Measurements from ENCODE around the gene MGAT1. TPM values are rescaled to one million over a fixed set of nuclear protein-coding genes. Genes with fewer than 3 reads are reported as not detected.

Gene MGAT1
- total RNA-seq, 1 donor from 2014 or later = 67.0 TPM

DNA sequence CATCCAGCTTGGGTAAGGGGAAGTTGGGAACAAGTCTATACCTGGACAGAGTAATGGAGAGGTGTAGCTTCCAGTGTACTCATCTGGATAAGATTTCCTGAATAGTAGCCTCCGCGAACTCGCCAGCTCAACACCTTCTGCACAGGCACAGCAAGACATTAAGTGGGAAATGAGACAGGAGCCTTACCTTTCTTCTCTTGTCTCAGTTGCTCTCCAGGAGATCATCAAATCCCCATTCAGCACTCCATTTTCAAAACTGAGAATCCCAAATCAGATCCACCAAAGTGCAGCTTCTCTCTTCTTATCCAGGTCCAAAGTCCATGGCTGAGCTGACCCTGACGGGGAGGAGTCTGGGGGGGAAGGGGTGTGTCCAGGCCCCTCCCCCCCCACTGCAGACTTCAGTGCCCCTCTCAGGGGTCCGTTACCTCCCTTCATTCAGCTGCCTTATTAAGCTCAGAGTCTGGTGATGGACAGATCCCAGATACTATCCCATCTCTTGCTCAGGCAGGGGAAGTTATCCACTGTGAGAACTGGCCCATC, 5.9 kb upstream of the MGAT1 start:
- intact Hi-C loops (cut with micrococcal nuclease) = no loop called here
- DNase-seq = no peak
- ATAC-seq = no peak

DNA sequence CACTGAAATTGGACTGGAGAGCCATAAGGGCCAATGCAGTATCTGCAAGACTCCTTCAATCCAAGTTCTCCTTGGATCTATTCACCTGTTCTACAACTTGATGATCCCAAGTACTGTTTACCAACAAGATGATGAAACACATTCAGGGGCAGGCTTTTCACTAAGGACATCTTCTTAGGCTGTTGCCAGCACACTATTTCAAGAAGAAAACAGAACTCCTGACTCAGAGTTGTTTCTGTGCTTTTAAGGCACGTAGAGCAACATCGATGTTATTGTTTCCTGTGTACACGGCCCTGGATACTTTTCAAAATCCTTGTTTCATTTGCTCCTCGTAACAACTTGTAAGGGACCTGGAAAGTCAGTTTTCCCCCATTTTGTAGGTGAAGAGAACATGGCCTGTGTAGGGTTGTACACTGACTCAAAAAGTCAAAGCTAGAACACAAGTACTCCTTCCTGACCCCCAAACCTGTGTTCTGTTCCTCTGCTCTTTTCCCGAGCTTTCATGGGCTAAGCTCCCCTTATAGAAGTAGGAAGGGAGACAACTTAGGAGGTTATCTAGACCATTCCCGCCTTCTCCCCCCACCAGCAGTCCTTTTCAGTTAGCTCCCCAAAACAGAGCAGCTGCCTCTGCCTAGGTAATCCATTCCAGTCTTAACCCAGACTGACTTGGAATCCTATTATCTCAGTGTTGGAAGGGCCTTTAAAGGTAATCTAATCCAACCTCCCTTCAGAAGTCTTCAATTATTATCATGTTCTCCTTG, 5.2 kb upstream of the MGAT1 start:
- ATAC-seq (no peak), DNase-seq (no peak)
- intact Hi-C loops (cut with micrococcal nuclease) = no loop called here

- intact Hi-C loops (cut with micrococcal nuclease) = no loop called here
- ATAC-seq = no peak
Observed at GRCh38 chr5:180807046-180807445, 4.4 kb upstream of the MGAT1 start.

DNA sequence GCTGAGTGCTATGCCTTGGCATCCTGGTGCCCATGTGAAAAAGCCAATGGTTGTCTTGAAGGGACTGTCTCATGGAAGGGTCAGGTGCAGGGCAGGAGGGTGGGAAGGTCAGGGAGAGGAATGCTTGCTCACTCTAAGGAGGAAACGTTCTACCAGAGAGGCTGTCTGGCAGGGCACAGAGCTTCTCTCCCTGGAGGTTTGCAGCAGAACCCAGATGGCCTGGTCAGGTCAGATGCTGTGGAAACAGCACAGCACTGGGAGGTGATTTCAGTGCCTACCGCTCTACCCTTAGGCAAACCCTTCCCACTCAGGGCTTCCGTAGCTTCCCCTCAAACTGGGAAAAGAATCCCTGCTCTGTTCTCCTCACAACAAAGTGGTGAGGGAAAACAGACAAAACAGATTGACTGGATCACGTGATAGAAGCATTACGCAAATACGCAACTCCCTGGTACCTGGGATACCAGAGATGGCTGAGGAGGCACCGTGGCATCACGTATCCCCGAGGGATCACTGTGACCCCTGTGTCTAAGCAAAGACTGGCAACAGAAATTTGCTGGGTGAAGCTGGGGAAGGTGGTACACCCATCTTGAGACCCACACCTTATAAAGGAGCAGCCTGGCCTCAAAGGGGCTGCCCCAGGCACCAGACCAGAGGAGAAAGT, 3.9 kb upstream of the MGAT1 start:
- ATAC-seq (no peak), DNase-seq (no peak)
- intact Hi-C loops (cut with micrococcal nuclease) = no loop called here

More at GRCh38 chr5:180807046-180807445, 4.4 kb upstream of the MGAT1 start:
- DNase-seq = no peak

DNA sequence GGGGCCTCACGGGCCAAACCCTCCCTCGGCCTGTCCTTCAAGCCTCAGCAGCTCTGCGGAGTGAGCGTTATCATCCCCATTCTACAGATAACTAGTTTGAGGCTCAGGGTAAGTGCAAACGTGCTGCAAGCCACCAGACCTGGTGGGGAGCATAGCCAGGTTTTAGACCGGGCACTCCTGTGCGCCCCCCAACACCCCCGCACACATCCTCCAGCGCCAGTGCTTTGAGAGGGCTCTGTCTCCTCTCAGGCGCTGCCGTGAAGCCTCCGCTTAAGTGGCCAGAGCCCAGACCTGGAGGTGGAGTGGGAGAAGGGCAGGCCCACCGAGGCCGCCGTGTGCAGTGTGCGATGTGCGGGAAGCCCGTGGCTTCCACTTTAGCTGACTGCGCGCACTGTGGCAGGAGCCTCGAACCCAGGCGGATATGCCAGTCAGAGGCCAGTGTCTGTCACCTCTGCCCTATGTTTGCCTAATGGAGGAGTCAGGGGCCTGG, 1.6 kb upstream of the MGAT1 start:
- ATAC-seq (no peak), DNase-seq (no peak)

DNA sequence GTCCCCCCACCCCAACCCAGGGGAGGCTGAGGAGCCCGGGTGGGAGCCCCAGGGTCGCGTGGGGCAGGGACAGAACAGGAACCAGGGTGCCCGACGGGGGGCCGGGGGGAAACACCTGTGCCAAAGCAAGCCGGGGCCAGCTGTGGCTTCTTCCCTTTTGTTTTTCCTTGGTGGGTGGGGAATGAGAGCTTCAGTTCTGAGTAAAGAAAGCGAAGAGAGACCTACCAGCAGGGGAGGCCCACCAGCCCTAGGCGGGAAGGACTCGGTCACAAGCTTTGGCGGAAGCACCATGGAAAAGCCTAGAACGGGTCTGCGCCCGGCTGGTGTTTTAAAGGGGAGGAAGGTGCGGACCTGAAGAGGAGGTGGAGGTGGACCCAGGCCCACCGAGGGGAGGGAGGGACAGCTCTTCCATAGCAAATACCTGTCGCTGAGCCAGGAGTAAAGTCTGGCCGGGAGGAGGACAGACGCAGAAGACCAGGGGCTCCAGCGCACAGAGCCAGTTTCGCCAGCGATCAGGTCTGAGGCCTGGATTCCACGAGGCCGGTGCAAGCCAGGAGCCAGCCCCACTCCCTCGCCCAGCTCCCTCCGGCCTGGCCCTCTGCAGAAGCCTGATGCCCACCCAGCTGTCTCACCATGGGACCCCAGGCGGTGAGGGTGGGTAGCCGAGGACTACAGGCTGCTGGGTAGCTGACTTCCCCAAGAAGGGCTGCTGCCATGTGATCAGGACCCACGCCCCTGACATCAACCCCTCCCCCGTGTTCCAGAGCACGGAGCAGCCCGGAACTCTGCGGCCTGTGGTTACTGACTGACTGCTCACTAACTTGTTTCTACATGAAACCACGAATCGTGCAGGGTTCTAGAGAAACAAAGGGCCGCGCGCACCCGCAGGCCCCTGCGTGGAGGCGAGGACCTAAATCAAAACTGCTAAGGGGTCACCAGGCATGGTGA, 849 bp upstream of the MGAT1 start:
- ATAC-seq (peak; percentile 42), DNase-seq (peak; percentile 81)
- intact Hi-C loops (cut with micrococcal nuclease) = no loop called here

More for the DNA sequence above, 1.6 kb upstream of the MGAT1 start:
- intact Hi-C loops (cut with micrococcal nuclease) = no loop called here

- DNase-seq (no peak), ATAC-seq (peak; percentile 7)
- intact Hi-C loops (cut with micrococcal nuclease) = no loop called here
Observed at GRCh38 chr5:180801596-180802324, 846 bp downstream of the MGAT1 start.

DNA sequence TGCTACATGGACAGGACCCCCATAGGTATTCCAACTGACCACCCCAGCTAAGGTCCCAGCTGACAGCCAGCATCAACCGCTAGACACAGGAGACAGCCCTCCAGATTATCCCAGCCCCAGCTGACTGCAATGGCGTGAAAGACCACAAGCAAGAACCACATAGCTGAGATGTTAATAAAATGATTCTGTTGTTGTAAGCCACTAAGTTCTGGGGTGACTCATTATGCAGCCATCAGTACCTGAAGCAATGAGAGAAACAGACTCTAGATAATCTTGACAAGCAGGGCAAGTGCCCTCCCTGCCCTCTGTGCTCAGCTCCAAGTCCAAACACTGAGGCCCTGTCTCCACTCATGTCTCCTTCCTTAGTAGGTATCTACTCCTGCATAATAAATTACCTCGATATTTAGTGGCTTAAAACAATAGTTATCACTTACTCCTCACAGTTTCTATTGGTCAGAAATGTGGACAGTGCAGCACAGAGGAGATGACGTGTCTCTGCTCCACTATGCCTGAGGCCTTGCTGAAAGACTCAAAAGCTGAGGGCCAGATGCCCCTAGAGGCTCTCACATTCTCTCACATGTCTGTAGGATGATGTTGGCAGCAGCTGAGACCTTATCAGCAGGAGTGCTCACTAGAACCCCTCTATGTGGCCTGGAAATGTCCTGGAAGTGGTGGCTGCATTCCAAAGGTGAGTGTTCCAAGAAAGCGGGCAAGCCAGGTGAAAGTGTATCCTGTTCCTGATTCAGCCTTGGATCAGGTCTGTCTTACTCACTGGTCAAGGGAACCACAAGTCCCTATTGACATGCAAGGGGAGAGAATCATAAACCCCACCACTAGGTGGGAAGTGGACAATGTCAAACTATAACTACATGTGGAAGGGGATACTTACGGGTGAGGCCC, 2.5 kb downstream of the MGAT1 start:
- no peak for DNase-seq
- intact Hi-C loops (cut with micrococcal nuclease) = no loop called here
- no peak for ATAC-seq

DNA sequence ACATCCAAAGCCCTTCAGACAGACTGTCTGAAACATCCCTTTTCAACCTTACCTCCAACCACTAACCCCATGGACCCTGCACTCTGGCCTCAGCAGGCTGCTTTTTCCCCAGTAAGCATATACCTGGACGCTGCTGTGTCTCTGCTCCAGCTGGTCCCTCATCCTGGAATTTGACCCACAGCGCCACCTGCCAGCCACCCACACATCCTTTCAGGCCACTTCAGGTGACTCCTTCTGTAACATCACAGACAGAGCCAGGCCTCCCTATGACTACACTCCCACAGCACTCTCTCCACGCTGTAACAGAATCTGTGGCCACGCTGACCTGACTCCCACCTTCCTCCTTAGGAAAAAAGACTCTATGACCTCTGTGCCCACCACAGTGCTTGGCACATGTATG, 3.4 kb downstream of the MGAT1 start:
- DNase-seq (no peak), ATAC-seq (no peak)
- intact Hi-C loops (cut with micrococcal nuclease) = no loop called here

DNA sequence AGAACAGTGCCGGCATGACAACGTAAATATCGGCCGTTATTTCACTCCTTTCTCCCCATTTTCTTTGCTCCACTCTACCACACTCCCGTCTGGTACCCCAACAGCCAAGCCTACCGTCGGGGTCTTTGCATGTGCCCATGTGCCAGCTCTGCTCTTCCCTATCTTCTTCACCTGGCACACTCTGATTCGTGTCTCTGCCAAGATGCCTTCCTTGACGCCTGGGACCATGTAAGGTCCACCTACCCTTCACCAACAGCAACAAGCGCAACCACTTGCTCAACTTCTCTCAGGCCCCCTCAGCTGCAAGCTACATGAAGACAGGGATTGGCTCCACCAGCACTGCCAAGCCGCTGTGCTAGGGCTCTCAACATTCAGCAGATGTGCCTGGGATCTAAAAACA, 4.4 kb downstream of the MGAT1 start:
- ATAC-seq = no peak
- no peak for DNase-seq
- intact Hi-C loops (cut with micrococcal nuclease) = no loop called here

DNA sequence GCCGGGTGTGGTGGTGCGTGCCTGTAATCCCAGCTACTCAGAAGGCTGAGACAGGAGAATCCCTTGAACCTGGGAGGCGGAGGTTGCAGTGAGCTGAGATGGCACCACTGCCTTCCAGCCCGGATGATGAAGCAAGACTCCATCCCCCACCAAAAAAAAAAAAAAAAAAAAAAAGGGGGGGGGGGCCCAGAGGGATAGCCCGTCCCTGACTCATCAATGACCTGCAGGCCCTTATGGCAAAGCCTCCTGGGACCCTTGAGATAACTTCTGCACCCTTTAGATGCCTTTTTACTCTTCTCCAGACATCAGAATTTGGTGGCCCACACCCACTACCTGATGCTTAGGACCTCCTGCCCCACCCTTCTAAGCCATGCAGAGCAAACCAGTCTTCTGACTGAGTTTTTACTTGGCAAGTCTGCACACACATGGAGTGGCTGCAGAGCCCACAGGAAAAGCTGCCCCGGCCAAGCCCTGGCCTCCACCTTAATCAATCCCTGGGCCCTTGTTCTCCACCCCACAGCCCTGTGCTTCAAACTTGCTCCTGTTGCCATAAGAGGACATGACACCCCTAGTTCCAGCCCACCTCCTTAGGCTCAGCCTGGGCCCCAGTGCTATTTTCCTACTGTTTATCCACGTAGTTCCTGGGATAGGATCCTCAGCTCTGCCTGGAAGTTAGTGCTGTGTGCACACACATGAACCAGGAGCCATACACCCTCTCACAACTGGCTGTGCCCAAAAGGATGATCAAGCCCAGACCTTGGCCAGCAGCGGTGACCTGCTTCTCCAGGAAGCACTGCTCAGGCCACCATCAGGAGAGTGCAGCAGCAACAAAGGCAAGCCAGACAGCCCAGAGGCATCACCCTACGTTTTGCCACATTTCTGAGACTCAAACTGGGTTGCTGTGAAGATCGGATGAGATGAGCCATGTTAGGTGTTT, 5.1 kb downstream of the MGAT1 start:
- intact Hi-C loops (cut with micrococcal nuclease) = no loop called here
- ATAC-seq (no peak), DNase-seq (no peak)

GRCh38 chr5:180795771-180796313, 6.8 kb downstream of the MGAT1 start:
- intact Hi-C loops (cut with micrococcal nuclease) = no loop called here
- DNase-seq (no peak), ATAC-seq (no peak)

DNA sequence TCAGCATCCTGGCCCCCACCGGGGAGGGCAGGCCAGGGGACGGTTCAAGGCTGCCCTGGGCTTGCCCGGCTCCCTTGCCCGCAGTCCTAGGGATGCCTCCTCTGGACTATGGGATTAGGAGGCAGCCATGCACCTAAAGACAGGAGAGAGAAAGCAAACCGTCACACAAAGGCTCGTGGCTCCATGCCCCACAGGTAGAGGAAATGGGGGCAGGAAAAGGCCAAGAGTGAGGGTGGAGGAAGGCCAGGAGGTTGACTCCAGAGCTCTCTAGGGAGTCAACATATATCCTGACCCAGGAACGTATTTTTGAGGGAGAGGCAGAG, 9.7 kb downstream of the MGAT1 start:
- intact Hi-C loops (cut with micrococcal nuclease) = no loop called here
- no peak for DNase-seq
- ATAC-seq = no peak

GRCh38 chr5:180792287-180792964, 10.2 kb downstream of the MGAT1 start:
- DNase-seq (no peak), ATAC-seq (no peak)
- intact Hi-C loops (cut with micrococcal nuclease) = no loop called here

DNA sequence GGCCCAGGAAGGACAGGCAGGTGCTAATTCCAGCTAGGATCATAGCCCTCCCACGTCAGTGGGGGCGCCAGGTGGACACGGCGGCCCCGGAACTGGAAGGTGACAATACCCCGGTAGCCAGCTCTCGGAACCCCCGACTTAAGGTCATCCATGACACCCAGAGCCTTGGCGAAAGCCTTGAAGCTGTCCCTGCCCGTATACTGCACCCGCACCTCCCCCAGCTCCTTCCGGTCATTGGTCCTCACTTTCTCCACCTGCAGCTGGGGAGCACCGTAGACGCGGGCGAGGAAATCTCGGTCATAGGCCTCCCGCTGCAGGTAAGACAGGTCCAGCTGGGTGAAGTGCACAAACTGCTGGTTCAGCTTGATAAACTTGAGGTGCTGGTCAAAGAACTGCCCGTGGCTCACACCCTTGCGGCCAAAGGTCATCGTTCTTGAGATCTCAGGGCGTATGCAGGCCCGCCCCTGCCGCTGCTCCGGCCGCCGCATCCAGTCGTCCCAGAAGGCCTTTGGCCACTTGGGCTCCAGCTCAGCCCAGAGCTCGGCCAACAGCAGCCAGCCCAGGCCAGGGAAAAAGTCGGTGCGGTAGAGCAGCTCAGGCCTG, 10.9 kb downstream of the MGAT1 start:
- ATAC-seq (no peak), DNase-seq (no peak)
- intact Hi-C loops (cut with micrococcal nuclease) = no loop called here

- intact Hi-C loops (cut with micrococcal nuclease) = no loop called here
- DNase-seq (no peak), ATAC-seq (no peak)
Observed at GRCh38 chr5:180790524-180790923, 12.1 kb downstream of the MGAT1 start.

Data from left ventricle myocardium superior (tissue), 1 donor.